H1 (cell line): ENCODE results near the gene ARHGAP26. TPM values are rescaled to one million over a fixed set of nuclear protein-coding genes. Genes with fewer than 3 reads are reported as not detected.

Experiments
- ATF2 ChIP-seq: IDR thresholded peaks from 2 replicates; pipeline ENCODE4 v1.6.1; 2012; ENCODE audit warnings: low read length, inconsistent platforms
- BCL11A ChIP-seq, 2 experiments: IDR thresholded peaks; one replicate each; pipeline ENCODE4 v1.6.1; 2011; ENCODE audit warnings: low read depth in 2 of 2, low read length in 2 of 2, mild to moderate bottlenecking in 2 of 2
- BRCA1 ChIP-seq: IDR thresholded peaks from 2 replicates; pipeline ENCODE4 v1.6.1; 2012; ENCODE audit warnings: low read depth, low read length, improper control_type of control experiment
- JUND ChIP-seq: IDR thresholded peaks from 2 replicates; pipeline ENCODE4 v1.6.1; 2011; ENCODE audit warnings: mild to moderate bottlenecking, improper control_type of control experiment, low read length
- RAD21 ChIP-seq, 2 experiments: IDR thresholded peaks in 1 of 2; conservative IDR thresholded peaks in 1 of 2; 2 replicates each; pipeline ENCODE4 v1.6.1; 2011; ENCODE audit warnings: low read depth in 2 of 2, low read length in 2 of 2, improper control_type of control experiment in 1 of 2, inconsistent platforms in 1 of 2, mild to moderate bottlenecking in 1 of 2, moderate library complexity in 1 of 2
- YY1 ChIP-seq: IDR thresholded peaks from 2 replicates; pipeline ENCODE4 v1.6.1; 2011; ENCODE audit warnings: low read depth, mild to moderate bottlenecking, low read length
- polyA plus RNA-seq, 7 experiments: library from polyadenylated mRNA; depleted of rRNA in 3 of 7; stranded (reverse) in 5 of 7; unstranded in 2 of 7; fragments of >200 nt in 5 of 7; fragments of 200-250 nt in 2 of 7; gene quantifications; 1 replicate in 5 of 7; 2 replicates in 1 of 7; 4 replicates in 1 of 7; pipeline versions ENCODE4 v1.2.1 to v1.2.3, GENCODE V29; 2011 to 2013; ENCODE audit warnings: missing spikeins in 2 of 7, mixed read lengths in 2 of 7
- total RNA-seq: library from RNA; stranded (reverse); fragmentation: NEBNext Ultra II Directional; extraction: Animal tissue kit (Norgen Biotek cat#: 25700); gene quantifications from 2 replicates; pipeline ENCODE4 v1.2.1, GENCODE V29; 2021

The ARHGAP26 gene
- total and polyA plus RNA-seq, 2 of the 8 experiments (the other 6 are each of a cell fraction or from before 2014, with no cell fraction given) = 7.1 to 24.8 TPM

GRCh38 chr5:143248822-143249579 lies 478.8 kb downstream of the ARHGAP26 start (continued):
- TF ChIP-seq RAD21 (IDR thresholded peaks at IDR 0.05 in 1 of 2, conservative IDR thresholded peaks at IDR 0.05 in 1 of 2; ENCODE audit: low read depth in 2 of 2, low read length in 2 of 2) (no peak), YY1 (no peak), JUND (no peak), BRCA1 (no peak), ATF2 (no peak), BCL11A (IDR thresholded peaks at IDR 0.05; ENCODE audit: low read depth in 2 of 2, low read length in 2 of 2) (no peak)
